ELR (cell line): ENCODE data around the gene CTXN1.

Experiments used
- DNase-seq: peaks from one replicate; pipeline ENCODE4 v3.0.0-alpha.2; 2015; ENCODE audit warnings: low read depth

Gene CTXN1

GRCh38 chr19:7944177-7944761, 18.3 kb upstream of the CTXN1 start:
- DNase-seq, result peak; percentile 91

- DNase-seq, result peak; percentile 100
Measured at GRCh38 chr19:7943444-7944176, 17.7 kb upstream of the CTXN1 start, which contains the start of gene TIMM44. Gene TIMM44 (minus strand): TSS chr19:7943666. CDS start chr19:7943651, 15 bp downstream.

- peak; percentile 35 for DNase-seq
Measured at GRCh38 chr19:7942981-7943443, 17.1 kb upstream of the CTXN1 start.

- DNase-seq, result no peak
Measured at GRCh38 chr19:7941895-7942596, 16.1 kb upstream of the CTXN1 start.

GRCh38 chr19:7940841-7941240, 14.9 kb upstream of the CTXN1 start:
- no peak for DNase-seq

- DNase-seq, result no peak
Measured at GRCh38 chr19:7934766-7935165, 8.8 kb upstream of the CTXN1 start.

- DNase-seq, result no peak
Measured at GRCh38 chr19:7933828-7934725, 8.1 kb upstream of the CTXN1 start.

GRCh38 chr19:7933411-7933810, 7.5 kb upstream of the CTXN1 start:
- no peak for DNase-seq

- no peak for DNase-seq
Measured at GRCh38 chr19:7932930-7933300, 7.0 kb upstream of the CTXN1 start.

GRCh38 chr19:7932276-7932929, 6.5 kb upstream of the CTXN1 start:
- DNase-seq, result no peak

- DNase-seq, result no peak
Measured at GRCh38 chr19:7931221-7932061, 5.5 kb upstream of the CTXN1 start.

- no peak for DNase-seq
Measured at GRCh38 chr19:7930765-7931164, 4.8 kb upstream of the CTXN1 start.

- peak; percentile 53 for DNase-seq
Measured at GRCh38 chr19:7930030-7930429, 4.1 kb upstream of the CTXN1 start.

GRCh38 chr19:7928741-7929701, 3.1 kb upstream of the CTXN1 start:
- DNase-seq, result peak; percentile 86

- DNase-seq, result no peak
Measured at GRCh38 chr19:7928334-7928706, 2.4 kb upstream of the CTXN1 start.

GRCh38 chr19:7927605-7928333, 1.8 kb upstream of the CTXN1 start:
- DNase-seq, result no peak

GRCh38 chr19:7926727-7927604, 1.0 kb upstream of the CTXN1 start:
- DNase-seq, result no peak
